Mesothelial cell of epicardium (in vitro differentiated cells): ENCODE data around the gene CLCN7. TPM values are rescaled to one million over a fixed set of nuclear protein-coding genes. Genes with fewer than 3 reads are reported as not detected.

Experiments
- DNase-seq, 2 experiments: peaks; one replicate each; pipeline ENCODE4 v3.0.0; 2021; ENCODE audit warnings: low spot score in 2 of 2; ENCODE audit not compliant: unreplicated experiment in 2 of 2
- H3K27ac Mint-ChIP-seq: 2 replicates; pipeline ENCODE4 v1.8.0; 2021; ENCODE audit warnings: mixed read lengths
- H3K27me3 Mint-ChIP-seq: 2 replicates; pipeline ENCODE4 v1.8.0; 2021; ENCODE audit warnings: low read depth, mixed read lengths
- H3K36me3 Mint-ChIP-seq: 2 replicates; pipeline ENCODE4 v1.8.0; 2021; ENCODE audit warnings: mixed read lengths
- H3K4me1 Mint-ChIP-seq: 2 replicates; pipeline ENCODE4 v1.8.0; 2021; ENCODE audit warnings: mixed read lengths
- H3K4me3 Mint-ChIP-seq: 2 replicates; pipeline ENCODE4 v1.8.0; 2021; ENCODE audit warnings: mild to moderate bottlenecking, moderate library complexity, mixed read lengths
- H3K9me3 Mint-ChIP-seq: 2 replicates; pipeline ENCODE4 v1.8.0; 2021; ENCODE audit warnings: mixed read lengths
- total RNA-seq: library from RNA; stranded (reverse); gene quantifications from 3 replicates; pipeline ENCODE4 v1.2.1, GENCODE V29; 2021
- TF ChIP-seq, protein P1 (sequence below): fragments of 200-600 bp; sonication (generic); IDR thresholded peaks from one replicate; pipeline ENCODE4 v1.5.0; 2021; ENCODE audit warnings: antibody characterized with exemption; ENCODE audit not compliant: unreplicated experiment

The CLCN7 gene
- total RNA-seq, 1 donor from 2014 or later: 94.6 TPM

DNA sequence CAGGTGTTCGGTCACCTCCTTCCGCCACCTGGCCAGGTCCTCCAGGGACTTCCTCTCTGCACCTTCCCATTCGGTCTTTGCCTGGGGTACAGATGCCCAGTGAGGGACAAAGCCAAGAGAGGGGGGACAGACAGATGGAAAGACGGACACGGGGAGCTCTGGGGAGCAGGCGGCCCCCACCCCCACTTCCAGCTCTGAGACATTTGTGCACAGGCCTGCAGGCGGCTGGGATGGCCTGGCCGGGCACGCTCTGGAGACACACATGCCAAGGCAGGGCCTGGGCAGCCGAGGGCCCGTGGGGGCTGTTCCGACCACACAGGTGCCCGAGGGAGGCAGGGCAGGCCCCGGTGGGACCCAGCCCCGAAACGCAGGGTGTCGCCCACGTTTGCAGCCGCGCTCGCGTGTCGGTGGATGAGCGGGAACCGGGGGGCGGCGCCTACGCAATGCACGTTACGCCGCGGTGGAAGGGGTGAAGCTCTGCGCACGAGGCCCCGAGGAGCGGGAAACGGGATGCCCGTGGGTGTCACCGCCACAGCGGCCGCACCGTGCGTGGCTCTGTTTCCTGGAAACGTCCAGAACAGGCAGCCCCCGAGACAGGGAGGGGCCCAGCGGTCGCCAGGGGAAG, 38.0 kb downstream of the CLCN7 start:
- no peaks in the 10 kb centered on the region for H3K36me3 Mint-ChIP-seq
- H3K27ac Mint-ChIP-seq: no peak overlapping the region
- no peak for DNase-seq
- H3K9me3 Mint-ChIP-seq: no peaks in the 10 kb centered on the region
- TF ChIP-seq, protein P1, sequence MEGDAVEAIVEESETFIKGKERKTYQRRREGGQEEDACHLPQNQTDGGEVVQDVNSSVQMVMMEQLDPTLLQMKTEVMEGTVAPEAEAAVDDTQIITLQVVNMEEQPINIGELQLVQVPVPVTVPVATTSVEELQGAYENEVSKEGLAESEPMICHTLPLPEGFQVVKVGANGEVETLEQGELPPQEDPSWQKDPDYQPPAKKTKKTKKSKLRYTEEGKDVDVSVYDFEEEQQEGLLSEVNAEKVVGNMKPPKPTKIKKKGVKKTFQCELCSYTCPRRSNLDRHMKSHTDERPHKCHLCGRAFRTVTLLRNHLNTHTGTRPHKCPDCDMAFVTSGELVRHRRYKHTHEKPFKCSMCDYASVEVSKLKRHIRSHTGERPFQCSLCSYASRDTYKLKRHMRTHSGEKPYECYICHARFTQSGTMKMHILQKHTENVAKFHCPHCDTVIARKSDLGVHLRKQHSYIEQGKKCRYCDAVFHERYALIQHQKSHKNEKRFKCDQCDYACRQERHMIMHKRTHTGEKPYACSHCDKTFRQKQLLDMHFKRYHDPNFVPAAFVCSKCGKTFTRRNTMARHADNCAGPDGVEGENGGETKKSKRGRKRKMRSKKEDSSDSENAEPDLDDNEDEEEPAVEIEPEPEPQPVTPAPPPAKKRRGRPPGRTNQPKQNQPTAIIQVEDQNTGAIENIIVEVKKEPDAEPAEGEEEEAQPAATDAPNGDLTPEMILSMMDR: no peak
- no peaks in the 10 kb centered on the region for H3K4me1 Mint-ChIP-seq
- H3K4me3 Mint-ChIP-seq: no peak overlapping the region
- H3K27me3 Mint-ChIP-seq: no peaks in the 10 kb centered on the region

DNA sequence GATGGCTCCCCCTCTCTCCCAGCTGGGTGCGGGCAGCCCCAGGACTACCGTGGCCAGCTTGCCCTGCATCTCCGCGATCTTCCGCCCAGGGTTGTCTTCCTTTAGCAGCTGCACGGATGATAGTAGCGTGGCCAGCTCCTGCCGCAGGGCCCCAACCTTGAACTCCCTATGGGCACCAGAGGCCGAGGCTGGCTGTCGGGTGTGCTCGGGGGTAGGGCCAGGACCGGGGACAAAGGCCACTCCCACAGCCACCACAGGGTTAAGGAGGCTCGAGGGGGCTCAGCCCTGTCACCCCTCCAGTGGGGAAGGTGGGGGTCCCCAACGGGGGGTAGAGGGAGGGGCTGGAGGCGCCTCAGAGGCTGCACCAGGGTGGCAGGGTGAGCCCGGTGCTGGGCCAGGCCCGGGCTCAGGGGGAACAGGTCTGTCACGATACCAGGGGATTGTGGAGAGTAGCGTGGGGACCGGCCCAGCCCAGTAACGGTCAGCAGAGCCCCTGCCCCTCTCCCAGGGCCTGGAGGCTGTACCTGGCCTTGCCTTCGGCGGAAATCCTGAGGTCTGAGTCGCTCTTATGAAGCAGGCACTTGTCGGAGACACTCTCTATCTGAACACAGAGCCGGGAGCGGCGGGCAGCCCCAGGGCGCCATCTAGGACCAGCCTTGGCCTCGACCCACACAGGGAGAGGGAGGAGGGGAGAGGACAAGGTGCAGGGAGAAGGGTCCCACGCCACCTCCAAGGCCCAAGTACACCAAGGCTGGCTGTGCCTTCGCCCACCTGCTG, 38.7 kb downstream of the CLCN7 start:
- H3K4me1 Mint-ChIP-seq: no peaks in the 10 kb centered on the region
- no peaks in the 10 kb centered on the region for H3K9me3 Mint-ChIP-seq
- no peak overlapping the region for H3K27ac Mint-ChIP-seq
- H3K4me3 Mint-ChIP-seq: no peak overlapping the region
- no peaks in the 10 kb centered on the region for H3K36me3 Mint-ChIP-seq
- DNase-seq: no peak
- TF ChIP-seq, protein P1: no peak
- H3K27me3 Mint-ChIP-seq: no peaks in the 10 kb centered on the region

DNA sequence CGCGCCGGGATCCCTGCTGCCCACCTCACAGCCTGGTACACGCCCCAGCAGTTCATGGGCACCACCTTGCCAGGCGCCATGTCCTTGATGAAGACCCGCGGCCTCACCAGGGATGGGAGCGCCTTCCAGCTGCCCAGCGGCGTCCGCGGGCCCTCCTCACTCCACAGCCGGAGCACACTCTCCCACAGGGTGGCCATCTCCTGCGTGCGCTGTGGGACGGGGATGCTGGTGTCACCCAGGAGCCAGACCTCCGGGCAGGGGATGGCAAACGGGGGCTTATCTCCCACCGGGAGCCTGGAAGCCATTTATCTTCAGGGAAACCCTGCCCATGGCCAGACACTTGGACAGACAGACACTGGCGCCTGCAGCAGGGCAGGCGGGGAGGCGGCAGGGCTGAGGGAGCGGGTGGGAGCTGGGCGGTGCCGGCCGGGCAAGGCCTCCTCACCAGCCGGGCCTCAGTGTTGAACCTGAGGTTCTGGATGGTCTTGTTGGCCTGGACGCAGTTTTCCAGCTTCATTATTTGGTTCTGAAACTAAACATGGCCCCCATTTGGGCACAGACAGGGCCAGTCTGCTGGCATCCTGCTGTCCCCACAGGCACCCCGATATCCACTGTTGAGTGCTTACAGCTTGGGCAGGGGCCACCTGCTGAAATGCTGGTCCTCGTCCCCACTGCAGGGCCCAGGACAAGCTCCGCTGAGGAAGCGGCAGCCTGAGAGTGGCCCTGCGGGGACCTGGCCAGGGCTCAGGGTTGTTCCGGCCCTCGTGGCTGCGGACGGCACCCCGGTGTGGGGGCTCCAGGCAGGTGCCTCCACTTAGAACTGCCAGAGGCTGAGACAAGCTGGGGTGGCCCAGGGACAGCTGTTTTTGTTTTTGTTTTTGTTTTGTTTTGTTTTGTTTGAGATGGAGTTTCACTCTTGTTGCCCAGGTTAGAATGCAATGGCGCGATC, 39.9 kb downstream of the CLCN7 start:
- H3K4me1 Mint-ChIP-seq: no peaks in the 10 kb centered on the region
- no peaks in the 10 kb centered on the region for H3K9me3 Mint-ChIP-seq
- H3K36me3 Mint-ChIP-seq: no peaks in the 10 kb centered on the region
- no peak for DNase-seq
- no peak overlapping the region for H3K27ac Mint-ChIP-seq
- TF ChIP-seq, protein P1: no peak
- H3K27me3 Mint-ChIP-seq: no peaks in the 10 kb centered on the region
- H3K4me3 Mint-ChIP-seq: no peak overlapping the region

DNA sequence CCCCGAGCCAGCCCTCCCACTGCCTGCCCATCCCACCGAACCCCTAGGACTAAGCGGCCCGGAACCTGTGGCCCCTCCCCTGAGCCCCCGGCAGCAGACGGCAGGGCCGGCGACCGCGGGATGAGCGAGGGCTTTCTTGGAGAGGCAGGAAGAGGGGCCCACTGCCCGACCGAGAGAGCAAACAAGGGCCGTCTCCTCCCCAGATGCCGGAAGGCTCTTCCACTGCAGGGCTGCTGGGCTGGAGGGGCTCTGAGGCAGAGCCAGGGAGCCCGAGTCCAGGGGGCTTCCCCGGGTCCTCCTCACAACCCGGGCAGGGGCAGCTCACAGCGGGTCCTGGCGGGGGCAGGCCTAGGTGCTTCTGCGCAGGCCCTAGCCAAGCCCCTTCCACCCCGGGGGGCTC, 41.1 kb downstream of the CLCN7 start:
- TF ChIP-seq, protein P1: no peak
- Mint-ChIP-seq H3K9me3 (no peaks in the 10 kb centered on the region), H3K27me3 (no peaks in the 10 kb centered on the region), H3K27ac (no peak overlapping the region), H3K4me3 (no peak overlapping the region), H3K4me1 (no peaks in the 10 kb centered on the region), H3K36me3 (no peaks in the 10 kb centered on the region)
- DNase-seq: no peak

DNA sequence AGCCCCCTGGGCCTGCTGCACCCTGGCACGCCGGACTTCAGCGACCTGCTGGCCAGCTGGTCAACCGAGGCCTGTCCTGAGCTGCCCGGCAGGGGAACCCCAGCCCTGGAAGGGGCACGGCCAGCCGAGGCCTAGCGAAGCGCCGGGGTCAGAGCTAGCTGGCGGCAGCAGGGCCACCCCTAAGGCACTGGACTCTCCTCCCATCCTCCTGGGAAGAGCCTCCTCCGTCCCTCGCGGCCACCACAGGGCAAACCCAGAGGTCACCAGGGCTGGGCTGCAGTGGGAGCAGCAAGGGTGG, 41.6 kb downstream of the CLCN7 start:
- Mint-ChIP-seq H3K4me1 (no peaks in the 10 kb centered on the region), H3K9me3 (no peaks in the 10 kb centered on the region), H3K27ac (no peak overlapping the region), H3K4me3 (no peak overlapping the region), H3K27me3 (no peaks in the 10 kb centered on the region), H3K36me3 (no peaks in the 10 kb centered on the region)
- no peak for DNase-seq
- TF ChIP-seq, protein P1: no peak
